ENCODE results near the gene CDC25A. TPM values are rescaled to one million over a fixed set of nuclear protein-coding genes. Genes with fewer than 3 reads are reported as not detected.
A peak's percentile ranks its signal among the peaks of the same experiment; 100 is the strongest.

Gene CDC25A
- total RNA-seq, 2 donors from 2014 or later: 40.4 to 50.9 TPM

- Mint-ChIP-seq H3K4me1 (peaks cover 4% of the 10 kb centered on the region), H3K36me3 (ENCODE audit: low read depth) (no peaks in the 10 kb centered on the region), H3K27me3 (ENCODE audit: insufficient read depth) (no peaks in the 10 kb centered on the region), H3K27ac (no peak overlapping the region), H3K4me3 (no peak overlapping the region), H3K9me3 (no peaks in the 10 kb centered on the region)
- no peaks in the 10 kb centered on the region for H3K36me3 ChIP-seq (ENCODE audit: control insufficient read depth, insufficient read depth, low read length)
- no peak overlapping the region for H3K9ac ChIP-seq (ENCODE audit: extremely low read depth, low read length, poor library complexity, severe bottlenecking)
- 82% methylated on average over 1 of the region's 1 CpG; no CpG with 5 or more reads in 1 of the 2 experiments for WGBS, 2 experiments (ENCODE audit: insufficient coverage in 1 of 2, insufficient read length in 1 of 2)
- no peaks in the 10 kb centered on the region for H3K4me1 ChIP-seq (ENCODE audit: control insufficient read depth, insufficient read depth, low read length)
- no peak overlapping the region for H3K4me3 ChIP-seq (ENCODE audit: low read length)
- TF ChIP-seq CTCF (conservative IDR thresholded peaks at IDR 0.05): no peak
- no peak overlapping the region for H3K27ac ChIP-seq (ENCODE audit: low read depth, low read length)
- H3K9me3 ChIP-seq (ENCODE audit: control insufficient read depth, low read length): no peaks in the 10 kb centered on the region
- no peak for DNase-seq
- H3K27me3 ChIP-seq (ENCODE audit: control insufficient read depth, insufficient read depth, low read length, poor library complexity, severe bottlenecking): no peaks in the 10 kb centered on the region
Observed at GRCh38 chr3:48196611-48197010, 8.4 kb upstream of the CDC25A start.

DNA sequence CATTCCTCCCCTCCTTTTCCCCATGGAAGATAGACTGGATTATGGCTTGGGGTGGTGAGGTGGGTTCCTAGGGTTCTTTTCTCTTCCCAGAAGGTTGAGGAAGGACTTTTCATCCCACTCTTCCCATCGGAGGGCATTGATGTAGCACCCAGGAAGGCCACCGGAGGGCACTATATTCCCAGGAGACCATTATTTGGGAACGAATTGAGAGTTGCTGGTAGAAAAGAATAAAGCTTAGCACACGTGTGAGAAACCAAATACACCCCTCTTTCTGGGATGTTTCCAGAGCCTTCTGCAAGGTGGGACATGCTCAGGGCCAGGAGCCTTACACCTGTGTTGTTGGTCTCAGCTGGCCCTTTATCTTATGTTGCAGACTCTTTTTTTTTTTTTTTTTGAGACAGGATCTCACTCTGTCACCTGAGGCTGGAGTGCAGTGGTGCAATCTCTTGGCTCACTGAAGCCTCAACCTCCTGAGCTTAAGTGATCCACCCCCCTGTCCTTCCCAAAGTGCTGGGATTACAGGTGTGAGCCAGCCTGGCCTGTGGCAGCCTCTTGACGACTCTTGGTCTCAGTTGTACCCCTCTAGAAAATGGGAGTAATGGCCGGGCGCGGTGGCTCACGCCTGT lies 6.3 kb upstream of the CDC25A start:
- H3K27me3 ChIP-seq (ENCODE audit: control insufficient read depth, insufficient read depth, low read length, poor library complexity, severe bottlenecking): no peaks in the 10 kb centered on the region
- H3K36me3 ChIP-seq (ENCODE audit: control insufficient read depth, insufficient read depth, low read length): no peaks in the 10 kb centered on the region
- Mint-ChIP-seq H3K27me3 (ENCODE audit: insufficient read depth) (no peaks in the 10 kb centered on the region), H3K4me1 (peaks cover 14% of the 10 kb centered on the region), H3K36me3 (ENCODE audit: low read depth) (no peaks in the 10 kb centered on the region), H3K27ac (no peak overlapping the region), H3K4me3 (no peak overlapping the region), H3K9me3 (no peaks in the 10 kb centered on the region)
- no peak overlapping the region for H3K27ac ChIP-seq (ENCODE audit: low read depth, low read length)
- H3K9me3 ChIP-seq (ENCODE audit: control insufficient read depth, low read length): no peaks in the 10 kb centered on the region
- TF ChIP-seq CTCF (conservative IDR thresholded peaks at IDR 0.05): peak; percentile 95
- no peak overlapping the region for H3K9ac ChIP-seq (ENCODE audit: extremely low read depth, low read length, poor library complexity, severe bottlenecking)
- 57 to 70% methylated on average over 7 to 9 of the region's 9 CpGs for WGBS, 2 experiments (ENCODE audit: insufficient coverage in 1 of 2, insufficient read length in 1 of 2)
- peak; percentile 95 for DNase-seq
- no peaks in the 10 kb centered on the region for H3K4me1 ChIP-seq (ENCODE audit: control insufficient read depth, insufficient read depth, low read length)
- no peak overlapping the region for H3K4me3 ChIP-seq (ENCODE audit: low read length)

- H3K4me1 ChIP-seq (ENCODE audit: control insufficient read depth, insufficient read depth, low read length): peaks cover 2% of the 10 kb centered on the region
- H3K9me3 ChIP-seq (ENCODE audit: control insufficient read depth, low read length): no peaks in the 10 kb centered on the region
- DNase-seq: no peak
- TF ChIP-seq CTCF (conservative IDR thresholded peaks at IDR 0.05): no peak
- H3K4me1 Mint-ChIP-seq: peaks cover 20% of the 10 kb centered on the region
- no peak overlapping the region for H3K4me3 Mint-ChIP-seq
- peaks cover 5% of the 10 kb centered on the region for H3K36me3 ChIP-seq (ENCODE audit: control insufficient read depth, insufficient read depth, low read length)
- H3K27me3 ChIP-seq (ENCODE audit: control insufficient read depth, insufficient read depth, low read length, poor library complexity, severe bottlenecking): no peaks in the 10 kb centered on the region
- WGBS, 2 experiments (ENCODE audit: insufficient coverage in 1 of 2, insufficient read length in 1 of 2): 91 to 93% methylated on average over 3 of the region's 3 CpGs
- no peaks in the 10 kb centered on the region for H3K27me3 Mint-ChIP-seq (ENCODE audit: insufficient read depth)
- H3K4me3 ChIP-seq (ENCODE audit: low read length): no peak overlapping the region
- H3K27ac Mint-ChIP-seq: peak overlapping the region; percentile 11
- no peak overlapping the region for H3K27ac ChIP-seq (ENCODE audit: low read depth, low read length)
- H3K9ac ChIP-seq (ENCODE audit: extremely low read depth, low read length, poor library complexity, severe bottlenecking): no peak overlapping the region
- H3K9me3 Mint-ChIP-seq: no peaks in the 10 kb centered on the region
- H3K36me3 Mint-ChIP-seq (ENCODE audit: low read depth): peaks cover 7% of the 10 kb centered on the region
Observed at GRCh38 chr3:48190911-48191310, 2.7 kb upstream of the CDC25A start.
